HFF-Myc (cell line): ENCODE measurements around the gene RPH3AL.

Source experiments
- DNase-seq: peaks from one replicate; pipeline ENCODE4 v3.0.0-alpha.2; 2011; ENCODE audit warnings: low read depth; ENCODE audit errors: extremely low read depth
- H3K4me3 ChIP-seq: replicated peaks from 2 replicates; pipeline ENCODE4 v1.5.1; 2011; ENCODE audit warnings: low read depth, mild to moderate bottlenecking, control low read depth, low read length
- CTCF ChIP-seq: IDR thresholded peaks from 2 replicates; pipeline ENCODE4 v1.5.1; 2012; ENCODE audit warnings: mild to moderate bottlenecking, low read depth, low read length, control low read depth; ENCODE audit errors: missing control alignments

Gene RPH3AL

GRCh38 chr17:358491-359151 is 6.0 kb upstream of the RPH3AL start:
- no peak overlapping the region for H3K4me3 ChIP-seq
- DNase-seq: no peak
- no peak for TF ChIP-seq CTCF

GRCh38 chr17:357644-358043 is 5.0 kb upstream of the RPH3AL start:
- DNase-seq: no peak
- no peak for TF ChIP-seq CTCF
- no peak overlapping the region for H3K4me3 ChIP-seq

DNA sequence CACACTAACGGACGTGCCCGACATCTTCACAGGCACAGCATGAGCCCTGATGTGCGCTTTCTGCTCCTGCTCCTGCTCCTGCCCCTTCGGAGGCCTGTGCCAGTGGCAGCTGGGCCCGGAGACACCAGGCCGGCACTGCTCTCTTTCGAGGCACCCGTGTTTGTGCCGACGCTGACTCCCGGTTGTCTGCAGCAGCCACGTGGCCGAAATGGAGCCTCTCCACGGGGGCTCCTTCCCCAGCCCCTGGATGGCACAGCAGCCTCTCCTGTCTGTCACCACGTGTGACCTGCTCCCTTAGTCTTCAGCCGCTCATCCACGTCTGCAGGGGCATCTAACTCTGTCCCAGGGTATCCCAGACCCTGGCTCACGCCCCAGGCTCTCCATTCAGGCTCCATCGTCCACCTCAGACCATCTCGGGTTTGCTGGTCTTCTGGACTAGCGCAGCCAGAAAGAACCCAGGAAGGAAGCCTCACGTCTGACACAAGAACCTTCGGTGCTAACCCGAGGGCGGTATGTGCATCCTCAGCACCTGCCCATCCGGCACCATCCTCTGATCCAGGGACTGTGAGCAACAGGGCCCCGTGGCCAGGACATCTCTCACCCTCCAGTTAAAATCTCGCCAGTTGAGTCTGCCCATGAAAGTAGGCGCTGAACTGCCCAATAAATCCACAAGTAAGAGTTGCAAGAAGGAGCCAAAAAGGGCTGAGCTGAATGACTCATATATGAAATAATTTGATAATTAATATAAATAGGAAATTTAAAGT is 4.2 kb upstream of the RPH3AL start:
- no peak for TF ChIP-seq CTCF
- DNase-seq: no peak
- H3K4me3 ChIP-seq: no peak overlapping the region

- no peak for DNase-seq
- TF ChIP-seq CTCF: no peak
- H3K4me3 ChIP-seq: no peak overlapping the region
Observed at GRCh38 chr17:354651-355556, 2.3 kb upstream of the RPH3AL start.

GRCh38 chr17:353838-354234 is 1.2 kb upstream of the RPH3AL start:
- H3K4me3 ChIP-seq: no peak overlapping the region
- no peak for DNase-seq
- TF ChIP-seq CTCF: no peak

DNA sequence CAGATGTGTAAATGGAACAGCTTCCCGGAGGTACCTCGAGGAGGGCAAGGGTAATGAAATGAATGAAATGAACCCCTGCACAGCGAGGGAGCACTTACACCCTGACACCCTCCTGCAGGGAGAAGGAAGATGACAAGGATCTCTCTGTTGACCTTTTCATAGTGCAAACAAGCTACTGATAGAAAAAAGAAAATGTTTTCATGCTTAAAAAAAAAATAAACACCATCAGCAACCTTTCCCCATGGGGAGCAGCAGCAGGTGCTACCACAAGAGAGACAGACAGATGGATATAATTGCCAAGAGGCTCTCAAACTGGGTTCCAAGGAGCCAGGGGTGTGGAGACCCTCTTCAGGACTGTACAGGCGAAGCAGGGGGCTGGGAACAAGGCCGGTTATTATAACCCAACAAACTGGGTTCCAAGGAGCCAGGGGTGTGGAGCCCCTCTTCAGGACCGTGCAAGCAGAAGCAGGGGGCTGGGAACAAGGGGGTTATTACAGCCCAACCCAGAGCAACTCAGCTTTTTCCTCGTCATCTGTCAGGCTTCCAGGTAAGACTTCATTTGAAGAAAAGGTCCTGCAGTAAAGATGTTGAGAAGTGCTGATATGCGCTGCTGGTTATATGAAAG is 718 bp upstream of the RPH3AL start:
- no peak overlapping the region for H3K4me3 ChIP-seq
- no peak for TF ChIP-seq CTCF
- DNase-seq: no peak
